Kidney (tissue), 14 donors: ENCODE data around the gene ANKDD1A. TPM values are rescaled to one million over a fixed set of nuclear protein-coding genes. Genes with fewer than 3 reads are reported as not detected.

Experiments used
- DNase-seq, 5 donors: peaks; one replicate each; pipeline ENCODE4 v3.0.0-alpha.2; 2013 to 2020
- FAIRE-seq: peaks from 2 replicates; lab custom pipeline; 2012; peaks lifted over from hg19 to GRCh38; lab: Jason Lieb, UNC
- H3K27ac ChIP-seq, 2 donors: one replicate each; pipeline ENCODE4 v1.7.0; 2013; ENCODE audit warnings: low read depth in 2 of 2, low read length in 2 of 2, inconsistent platforms in 1 of 2
- H3K27me3 ChIP-seq: one replicate; pipeline ENCODE4 v1.7.1; 2013; ENCODE audit warnings: low read length, inconsistent platforms; ENCODE audit not compliant: control insufficient read depth, insufficient read depth
- H3K36me3 ChIP-seq, 3 donors: one replicate each; pipeline versions ENCODE4 v1.7.0 to v1.7.1; 2013; ENCODE audit warnings: low read length in 3 of 3, control low read depth in 1 of 3, inconsistent platforms in 1 of 3; ENCODE audit not compliant: insufficient read depth in 3 of 3, control insufficient read depth in 2 of 3
- H3K4me1 ChIP-seq, 3 donors: one replicate each; pipeline versions ENCODE4 v1.7.0 to v1.7.1; 2013; ENCODE audit warnings: low read length in 3 of 3, inconsistent platforms in 1 of 3, low read depth in 1 of 3; ENCODE audit not compliant: control insufficient read depth in 2 of 3, insufficient read depth in 2 of 3
- H3K4me3 ChIP-seq, 3 donors: one replicate each; pipeline versions ENCODE4 v1.7.0 to v1.8.1; 2013; ENCODE audit warnings: low read length in 3 of 3, control low read depth in 1 of 3, inconsistent platforms in 1 of 3
- H3K9ac ChIP-seq, 3 donors: one replicate each; pipeline versions ENCODE4 v1.7.0 to v1.7.1; 2013; ENCODE audit warnings: low read length in 3 of 3, control low read depth in 1 of 3, inconsistent platforms in 1 of 3
- H3K9me3 ChIP-seq, 3 donors: one replicate each; pipeline versions ENCODE4 v1.7.0 to v1.7.1; 2013; ENCODE audit warnings: low read length in 3 of 3, control low read depth in 1 of 3, inconsistent platforms in 1 of 3; ENCODE audit not compliant: control insufficient read depth in 2 of 3, insufficient read depth in 1 of 3
- intact Hi-C: fragments of 100-400 bp; cut with DNase I; formaldehyde crosslinking; loops from one replicate; pipeline ENCODE4 v1.11.1; 2022
- polyA plus RNA-seq: library from polyadenylated mRNA; stranded (reverse); fragments of 350-450 nt; fragmentation: Illumina TruSeq; extraction: RNeasy Lipid Tissue Mini Kit (QIAGEN cat#74804); gene quantifications from one replicate; pipeline ENCODE4 v1.2.3, GENCODE V29; 2014; ENCODE audit warnings: low read depth, low replicate concordance; ENCODE audit not compliant: insufficient read depth
- total RNA-seq: library from RNA; stranded (reverse); fragmentation: NEBNext Ultra II Directional; extraction: Animal tissue kit (Norgen Biotek cat#: 25700); gene quantifications from one replicate; pipeline ENCODE4 v1.2.1, GENCODE V29; 2021
- TF ChIP-seq, protein P1 (sequence below): IDR thresholded peaks from 3 replicates; pipeline ENCODE4 v1.5.1; 2012; ENCODE audit warnings: mild to moderate bottlenecking, moderate library complexity, borderline replicate concordance; ENCODE audit not compliant: insufficient read depth; ENCODE audit errors: extremely low read depth
- donor health status: control.
- donor health status: control.
- donor health status: control.
- donor health status: control.
- donor health status: control.
- donor health status: DM: yes; HTN: yes; CAD: no.
- donor health status: Normal renal cell carcinoma (clear cell type).

Gene ANKDD1A
- total and polyA plus RNA-seq, 2 donors from 2014 or later: 1.9 to 8.0 TPM

DNA sequence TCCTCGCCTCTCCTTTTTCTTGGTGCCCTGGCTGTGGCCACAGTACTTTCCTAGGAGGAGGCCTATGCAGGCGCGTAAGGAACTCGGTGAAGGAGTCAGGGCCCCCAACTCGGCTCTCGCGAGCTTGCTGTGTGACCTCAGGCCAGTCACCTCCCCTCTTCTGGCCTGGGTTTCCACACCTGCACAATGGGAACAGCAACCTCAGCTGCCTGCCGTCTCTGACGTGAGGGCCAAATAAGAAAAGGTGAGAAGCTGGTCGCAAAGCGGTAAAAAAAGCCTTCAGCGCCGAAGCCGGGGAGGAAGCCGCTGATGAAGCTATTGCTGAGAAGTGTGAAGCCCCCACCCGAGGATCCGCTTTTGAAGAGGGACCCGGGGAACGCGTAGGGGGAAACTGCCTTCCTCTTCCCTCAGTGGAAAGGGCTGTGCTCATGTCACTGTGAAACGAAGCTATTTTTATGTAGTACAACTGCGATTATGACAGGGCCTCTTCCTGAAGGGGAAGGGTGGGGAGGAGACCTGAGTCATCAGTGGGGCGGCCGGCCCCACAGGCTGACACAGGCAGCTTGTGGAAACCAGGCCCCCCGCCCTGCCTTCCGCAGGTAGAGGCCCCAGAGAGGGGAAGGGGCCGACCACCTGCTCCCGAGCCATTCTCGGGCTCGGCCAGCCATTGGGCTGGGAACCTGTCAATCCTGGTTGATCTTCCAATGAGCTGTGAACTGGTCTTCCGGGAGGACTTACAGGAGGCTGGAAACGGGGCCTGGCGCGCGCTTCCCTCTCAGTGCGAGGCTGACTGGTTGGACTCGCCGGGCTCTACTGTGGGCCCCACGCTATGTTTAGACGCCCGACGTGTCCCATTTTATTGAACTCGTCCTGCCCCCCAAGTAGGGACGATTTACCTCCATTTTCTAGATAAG lies 18.0 kb upstream of the ANKDD1A start:
- intact Hi-C loops: no loop called here
- H3K9ac ChIP-seq: peak overlapping the region in 1 of 3 donors; percentile 70
- FAIRE-seq: no peak

DNA sequence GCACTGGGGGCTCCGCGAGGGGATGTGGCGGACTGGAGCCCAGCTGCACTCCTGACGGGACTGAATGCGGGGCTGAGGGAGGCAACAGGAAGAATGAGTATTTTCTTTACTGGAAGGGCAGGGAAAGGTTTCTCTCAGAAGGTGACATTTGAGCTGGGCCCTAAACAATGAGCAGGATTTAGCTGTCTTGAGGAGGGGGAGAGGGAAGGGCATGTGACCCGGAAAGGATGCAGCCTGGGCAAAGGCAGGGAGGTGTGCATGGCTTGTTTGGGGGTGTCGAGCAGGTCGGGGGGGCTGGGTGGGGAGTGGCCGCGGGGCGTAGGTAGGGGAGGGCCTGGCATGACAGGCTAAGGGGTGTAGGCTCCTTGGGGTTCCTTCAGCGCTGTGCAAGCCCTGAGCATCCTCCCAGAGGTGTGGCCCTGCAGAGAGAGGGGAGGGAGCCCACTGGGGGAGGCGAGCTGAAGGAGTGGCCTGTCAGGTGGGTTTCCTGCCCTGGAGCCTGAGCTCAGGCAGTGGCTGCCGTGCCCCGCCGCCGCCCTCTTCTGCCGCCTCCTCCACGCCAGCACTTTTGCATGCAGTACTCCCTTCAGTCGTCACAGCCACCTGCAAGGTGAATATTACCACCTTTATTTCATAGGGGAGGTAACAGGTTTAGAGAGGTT lies 17.2 kb upstream of the ANKDD1A start:
- FAIRE-seq (no peak), DNase-seq (peak; percentile 65 to 90 (median 68))
- Histone ChIP-seq H3K36me3 (no peaks in the 10 kb centered on the region), H3K4me3 (peak overlapping the region in 2 of 3 donors; percentile 44 to 45), H3K27me3 (no peaks in the 10 kb centered on the region), H3K9ac (peak overlapping the region in 1 of 3 donors; percentile 70), H3K9me3 (no peaks in the 10 kb centered on the region), H3K27ac (peak overlapping the region; percentile 67 to 84), H3K4me1 (peaks cover 0 to 29% (median 3%) of the 10 kb centered on the region in 3 donors)
- intact Hi-C loops: no loop called here
- TF ChIP-seq, protein P1, sequence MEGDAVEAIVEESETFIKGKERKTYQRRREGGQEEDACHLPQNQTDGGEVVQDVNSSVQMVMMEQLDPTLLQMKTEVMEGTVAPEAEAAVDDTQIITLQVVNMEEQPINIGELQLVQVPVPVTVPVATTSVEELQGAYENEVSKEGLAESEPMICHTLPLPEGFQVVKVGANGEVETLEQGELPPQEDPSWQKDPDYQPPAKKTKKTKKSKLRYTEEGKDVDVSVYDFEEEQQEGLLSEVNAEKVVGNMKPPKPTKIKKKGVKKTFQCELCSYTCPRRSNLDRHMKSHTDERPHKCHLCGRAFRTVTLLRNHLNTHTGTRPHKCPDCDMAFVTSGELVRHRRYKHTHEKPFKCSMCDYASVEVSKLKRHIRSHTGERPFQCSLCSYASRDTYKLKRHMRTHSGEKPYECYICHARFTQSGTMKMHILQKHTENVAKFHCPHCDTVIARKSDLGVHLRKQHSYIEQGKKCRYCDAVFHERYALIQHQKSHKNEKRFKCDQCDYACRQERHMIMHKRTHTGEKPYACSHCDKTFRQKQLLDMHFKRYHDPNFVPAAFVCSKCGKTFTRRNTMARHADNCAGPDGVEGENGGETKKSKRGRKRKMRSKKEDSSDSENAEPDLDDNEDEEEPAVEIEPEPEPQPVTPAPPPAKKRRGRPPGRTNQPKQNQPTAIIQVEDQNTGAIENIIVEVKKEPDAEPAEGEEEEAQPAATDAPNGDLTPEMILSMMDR: no peak

More for the DNA sequence above, 18.0 kb upstream of the ANKDD1A start:
- Histone ChIP-seq H3K27ac (peak overlapping the region; percentile 74 to 86), H3K4me1 (peaks cover 0 to 29% (median 3%) of the 10 kb centered on the region in 3 donors), H3K9me3 (no peaks in the 10 kb centered on the region), H3K4me3 (peak overlapping the region; percentile 19 to 45 (median 44)), H3K36me3 (no peaks in the 10 kb centered on the region), H3K27me3 (no peaks in the 10 kb centered on the region)
- TF ChIP-seq, protein P1: no peak
- peak; percentile 98 to 99 (median 99) for DNase-seq

DNA sequence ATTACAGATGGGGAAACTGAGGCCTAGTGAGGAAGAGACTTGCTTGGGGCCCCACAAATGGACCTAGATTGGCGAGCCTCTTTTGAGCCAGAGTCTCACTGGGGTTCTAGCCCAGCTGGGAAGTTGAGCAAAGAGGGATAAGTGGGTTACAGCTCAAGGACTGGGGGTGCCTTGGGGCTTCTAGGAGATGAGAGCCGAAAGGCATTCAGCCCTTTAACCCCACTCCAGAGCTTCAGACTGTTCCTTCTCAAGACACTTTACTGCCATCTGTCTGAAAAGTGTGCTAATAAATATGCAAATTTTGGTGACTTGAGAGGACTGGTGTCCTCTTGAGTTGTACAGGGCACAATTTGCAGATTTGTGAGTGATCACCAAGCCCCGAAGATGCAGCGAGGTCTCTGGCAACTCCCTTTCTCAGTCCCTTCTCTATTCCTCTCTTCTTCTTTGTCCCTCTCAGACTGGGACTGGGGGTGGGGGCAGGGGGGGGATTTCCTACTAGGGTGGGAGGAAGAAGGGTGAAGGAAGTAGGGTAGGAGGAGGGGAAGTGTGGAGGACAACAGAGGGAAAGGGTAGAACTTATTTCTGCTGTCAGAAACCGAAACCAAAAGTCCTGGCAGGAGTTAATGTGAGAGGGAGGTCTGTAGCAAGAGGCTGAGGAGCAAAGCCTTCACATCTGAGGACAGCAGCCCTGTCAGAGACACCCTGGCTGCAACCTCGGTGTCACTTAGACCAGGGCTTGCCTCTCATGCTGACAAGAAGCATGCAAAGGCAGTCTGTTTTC lies 16.2 kb upstream of the ANKDD1A start:
- peak overlapping the region in 1 of 3 donors; percentile 9 for H3K4me3 ChIP-seq
- peak overlapping the region; percentile 68 to 84 for H3K27ac ChIP-seq
- TF ChIP-seq, protein P1: no peak
- no peak for FAIRE-seq
- peak in 4 of 5 donors; percentile 33 to 72 (median 58) for DNase-seq
- H3K27me3 ChIP-seq: no peaks in the 10 kb centered on the region
- intact Hi-C loops: no loop called here
- no peaks in the 10 kb centered on the region for H3K36me3 ChIP-seq
- no peaks in the 10 kb centered on the region for H3K9me3 ChIP-seq
- H3K4me1 ChIP-seq: peaks cover 0 to 29% (median 3%) of the 10 kb centered on the region in 3 donors
- H3K9ac ChIP-seq: no peak overlapping the region
